Mesothelial cell of epicardium (in vitro differentiated cells): ENCODE data around the gene AP5Z1. TPM values are rescaled to one million over a fixed set of nuclear protein-coding genes. Genes with fewer than 3 reads are reported as not detected.

ENCODE experiments used
- DNase-seq, 2 experiments: peaks; one replicate each; pipeline ENCODE4 v3.0.0; 2021; ENCODE audit warnings: low spot score in 2 of 2; ENCODE audit not compliant: unreplicated experiment in 2 of 2
- H3K27ac Mint-ChIP-seq: 2 replicates; pipeline ENCODE4 v1.8.0; 2021; ENCODE audit warnings: mixed read lengths
- H3K27me3 Mint-ChIP-seq: 2 replicates; pipeline ENCODE4 v1.8.0; 2021; ENCODE audit warnings: low read depth, mixed read lengths
- H3K36me3 Mint-ChIP-seq: 2 replicates; pipeline ENCODE4 v1.8.0; 2021; ENCODE audit warnings: mixed read lengths
- H3K4me1 Mint-ChIP-seq: 2 replicates; pipeline ENCODE4 v1.8.0; 2021; ENCODE audit warnings: mixed read lengths
- H3K4me3 Mint-ChIP-seq: 2 replicates; pipeline ENCODE4 v1.8.0; 2021; ENCODE audit warnings: mild to moderate bottlenecking, moderate library complexity, mixed read lengths
- H3K9me3 Mint-ChIP-seq: 2 replicates; pipeline ENCODE4 v1.8.0; 2021; ENCODE audit warnings: mixed read lengths
- CTCF ChIP-seq: fragments of 200-600 bp; sonication (generic); IDR thresholded peaks from one replicate; pipeline ENCODE4 v1.5.0; 2021; ENCODE audit warnings: antibody characterized with exemption; ENCODE audit not compliant: unreplicated experiment
- total RNA-seq: library from RNA; stranded (reverse); gene quantifications from 3 replicates; pipeline ENCODE4 v1.2.1, GENCODE V29; 2021

AP5Z1 gene
- total RNA-seq, 1 donor from 2014 or later: 36.2 TPM

GRCh38 chr7:4730276-4730675 is 45.1 kb upstream of the AP5Z1 start:
- Mint-ChIP-seq H3K27ac (peak overlapping the region; percentile 69), H3K36me3 (peaks cover 19% of the 10 kb centered on the region)

GRCh38 chr7:4730971-4731370 is 44.5 kb upstream of the AP5Z1 start:
- Mint-ChIP-seq H3K9me3 (no peaks in the 10 kb centered on the region), H3K4me1 (peaks cover 26% of the 10 kb centered on the region), H3K4me3 (no peak overlapping the region), H3K27me3 (no peaks in the 10 kb centered on the region), H3K36me3 (peaks cover 19% of the 10 kb centered on the region), H3K27ac (peak overlapping the region; percentile 69)
- no peak for DNase-seq
- no peak for TF ChIP-seq CTCF

More at GRCh38 chr7:4730276-4730675, 45.1 kb upstream of the AP5Z1 start:
- H3K4me3 Mint-ChIP-seq: no peak overlapping the region
- H3K4me1 Mint-ChIP-seq: peaks cover 33% of the 10 kb centered on the region
- no peaks in the 10 kb centered on the region for H3K27me3 Mint-ChIP-seq
- TF ChIP-seq CTCF: no peak
- no peaks in the 10 kb centered on the region for H3K9me3 Mint-ChIP-seq
- DNase-seq: no peak

- peaks cover 19% of the 10 kb centered on the region for H3K36me3 Mint-ChIP-seq
- H3K4me3 Mint-ChIP-seq: no peak overlapping the region
- DNase-seq: no peak
- no peak for TF ChIP-seq CTCF
- no peaks in the 10 kb centered on the region for H3K9me3 Mint-ChIP-seq
- H3K4me1 Mint-ChIP-seq: peaks cover 21% of the 10 kb centered on the region
- H3K27ac Mint-ChIP-seq: peak overlapping the region; percentile 21
- no peaks in the 10 kb centered on the region for H3K27me3 Mint-ChIP-seq
These were observed 43.6 kb upstream of the AP5Z1 start for GRCh38 chr7:4731803-4732202.

GRCh38 chr7:4733936-4734528 is 41.4 kb upstream of the AP5Z1 start:
- no peak overlapping the region for H3K4me3 Mint-ChIP-seq
- no peak for DNase-seq
- H3K9me3 Mint-ChIP-seq: no peaks in the 10 kb centered on the region
- no peak for TF ChIP-seq CTCF
- peaks cover 16% of the 10 kb centered on the region for H3K36me3 Mint-ChIP-seq
- H3K27me3 Mint-ChIP-seq: no peaks in the 10 kb centered on the region
- H3K27ac Mint-ChIP-seq: peak overlapping the region; percentile 2
- peaks cover 22% of the 10 kb centered on the region for H3K4me1 Mint-ChIP-seq

GRCh38 chr7:4734587-4735345 is 40.7 kb upstream of the AP5Z1 start:
- Mint-ChIP-seq H3K27ac (peak overlapping the region; percentile 30), H3K9me3 (no peaks in the 10 kb centered on the region), H3K27me3 (no peaks in the 10 kb centered on the region), H3K4me3 (no peak overlapping the region), H3K36me3 (peaks cover 16% of the 10 kb centered on the region), H3K4me1 (peaks cover 28% of the 10 kb centered on the region)
- no peak for DNase-seq
- TF ChIP-seq CTCF: no peak
